ENCODE results near the gene ODAD3.
"Not testable (repeated sequence)": the region's sequence is repeated elsewhere in the genome, so short reads cannot be mapped to it uniquely, and the experiment has no call there.

The ODAD3 gene

GRCh38 chr19:11460207-11460606, 25.3 kb upstream of the ODAD3 start:
- no peaks in the 10 kb centered on the region for H3K36me3 ChIP-seq (ENCODE audit: control insufficient read depth in 5 of 5, insufficient read depth in 5 of 5, low read length in 5 of 5)
- H3K9ac ChIP-seq (ENCODE audit: low read length in 5 of 5) = no peak overlapping the region
- H3K27me3 ChIP-seq (ENCODE audit: control insufficient read depth in 5 of 5, insufficient read depth in 4 of 5, low read length in 5 of 5) = peaks cover 7 to 15% (median 9%) of the 10 kb centered on the region in 5 donors
- H3K4me3 ChIP-seq (ENCODE audit: low read depth in 1 of 5, low read length in 5 of 5) = no peak overlapping the region
- H3K4me1 ChIP-seq (ENCODE audit: control insufficient read depth in 5 of 5, insufficient read depth in 5 of 5, low read length in 5 of 5) = no peaks in the 10 kb centered on the region
- no peaks in the 10 kb centered on the region for H3K9me3 ChIP-seq (ENCODE audit: control insufficient read depth in 5 of 5, low read length in 5 of 5)
- no peak overlapping the region for H3K27ac ChIP-seq (ENCODE audit: low read depth, low read length)

DNA sequence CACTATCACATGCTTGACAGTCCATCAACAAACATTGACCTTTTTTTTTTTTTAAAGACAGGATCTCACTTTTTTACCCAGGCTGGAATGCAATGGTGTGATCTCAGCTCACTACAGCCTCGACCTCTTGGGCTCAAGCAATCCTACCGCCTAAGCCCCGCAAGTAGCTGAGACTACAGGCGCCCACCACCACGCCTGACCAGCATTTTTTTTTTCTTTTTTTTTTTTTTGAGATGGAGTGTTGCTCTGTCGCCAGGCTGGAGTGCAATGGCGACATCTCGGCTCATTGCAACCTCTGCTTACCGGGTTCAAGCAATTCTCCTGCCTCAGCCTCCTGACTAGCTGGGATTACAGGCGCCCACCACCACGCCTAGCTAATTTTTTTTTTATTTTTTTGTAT, 24.0 kb upstream of the ODAD3 start:
- H3K27ac ChIP-seq (ENCODE audit: low read depth, low read length); H3K9ac ChIP-seq (ENCODE audit: low read length in 5 of 5); H3K4me3 ChIP-seq (ENCODE audit: low read depth in 1 of 5, low read length in 5 of 5); H3K36me3 ChIP-seq (ENCODE audit: control insufficient read depth in 5 of 5, insufficient read depth in 5 of 5, low read length in 5 of 5); H3K4me1 ChIP-seq (ENCODE audit: control insufficient read depth in 5 of 5, insufficient read depth in 5 of 5, low read length in 5 of 5); H3K9me3 ChIP-seq (ENCODE audit: control insufficient read depth in 5 of 5, low read length in 5 of 5): not testable (repeated sequence)
- peaks cover 7 to 15% (median 9%) of the 10 kb centered on the region in 5 donors for H3K27me3 ChIP-seq (ENCODE audit: control insufficient read depth in 5 of 5, insufficient read depth in 4 of 5, low read length in 5 of 5)

- Histone ChIP-seq H3K9me3 (ENCODE audit: control insufficient read depth in 5 of 5, low read length in 5 of 5) (no peaks in the 10 kb centered on the region), H3K36me3 (ENCODE audit: control insufficient read depth in 5 of 5, insufficient read depth in 5 of 5, low read length in 5 of 5) (no peaks in the 10 kb centered on the region), H3K27me3 (ENCODE audit: control insufficient read depth in 5 of 5, insufficient read depth in 4 of 5, low read length in 5 of 5) (peaks cover 7 to 17% (median 9%) of the 10 kb centered on the region in 5 donors), H3K9ac (ENCODE audit: low read length in 5 of 5) (no peak overlapping the region), H3K27ac (ENCODE audit: low read depth, low read length) (no peak overlapping the region), H3K4me1 (ENCODE audit: control insufficient read depth in 5 of 5, insufficient read depth in 5 of 5, low read length in 5 of 5) (no peaks in the 10 kb centered on the region), H3K4me3 (ENCODE audit: low read depth in 1 of 5, low read length in 5 of 5) (no peak overlapping the region)
These were observed 23.4 kb upstream of the ODAD3 start for GRCh38 chr19:11458236-11458900.

DNA sequence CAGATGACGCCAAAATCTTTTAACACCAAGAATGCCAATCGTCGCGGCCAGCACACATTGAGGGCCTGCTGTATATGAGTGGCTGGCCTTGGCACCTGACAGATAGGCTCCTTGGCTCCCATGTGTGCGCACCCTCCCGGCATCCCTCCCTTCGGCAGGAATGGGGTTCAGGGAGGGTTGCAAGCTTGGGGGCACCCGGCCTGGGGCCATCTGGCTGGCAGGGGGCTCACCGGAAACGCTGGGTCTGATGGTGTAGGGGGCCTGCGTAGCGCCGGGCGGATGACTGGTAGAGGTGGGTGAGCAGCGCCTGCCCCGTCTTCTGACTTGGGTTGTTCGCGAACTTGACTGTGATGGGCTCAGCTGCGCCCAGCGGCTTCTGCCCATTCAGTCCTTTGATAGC, 22.9 kb upstream of the ODAD3 start:
- Histone ChIP-seq H3K36me3 (ENCODE audit: control insufficient read depth in 5 of 5, insufficient read depth in 5 of 5, low read length in 5 of 5) (no peaks in the 10 kb centered on the region), H3K4me3 (ENCODE audit: low read depth in 1 of 5, low read length in 5 of 5) (no peak overlapping the region), H3K9me3 (ENCODE audit: control insufficient read depth in 5 of 5, low read length in 5 of 5) (no peaks in the 10 kb centered on the region), H3K9ac (ENCODE audit: low read length in 5 of 5) (no peak overlapping the region), H3K27ac (ENCODE audit: low read depth, low read length) (no peak overlapping the region), H3K4me1 (ENCODE audit: control insufficient read depth in 5 of 5, insufficient read depth in 5 of 5, low read length in 5 of 5) (no peaks in the 10 kb centered on the region), H3K27me3 (ENCODE audit: control insufficient read depth in 5 of 5, insufficient read depth in 4 of 5, low read length in 5 of 5) (peaks cover 7 to 17% (median 12%) of the 10 kb centered on the region in 5 donors)

DNA sequence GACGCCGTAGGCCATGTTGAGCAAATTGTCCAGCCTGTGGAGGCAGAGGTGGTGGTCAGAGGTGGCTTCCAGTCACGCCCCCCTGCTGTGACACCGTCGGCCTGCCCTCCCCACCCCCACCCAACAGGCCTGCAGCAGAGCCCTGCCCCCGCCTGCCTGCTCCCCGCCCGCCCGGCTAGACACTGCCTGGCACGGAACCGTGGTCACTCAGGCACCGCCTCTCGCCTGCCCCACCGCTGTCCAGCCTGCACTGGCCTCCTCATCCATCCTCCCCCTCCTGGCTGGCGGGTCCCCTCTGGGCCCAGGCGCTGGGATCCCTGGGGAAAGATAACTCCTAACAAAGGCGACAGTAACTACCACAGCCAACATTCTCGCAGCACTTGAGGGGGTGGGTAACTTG, 22.2 kb upstream of the ODAD3 start:
- Histone ChIP-seq H3K27ac (ENCODE audit: low read depth, low read length) (no peak overlapping the region), H3K4me1 (ENCODE audit: control insufficient read depth in 5 of 5, insufficient read depth in 5 of 5, low read length in 5 of 5) (no peaks in the 10 kb centered on the region), H3K4me3 (ENCODE audit: low read depth in 1 of 5, low read length in 5 of 5) (no peak overlapping the region), H3K9me3 (ENCODE audit: control insufficient read depth in 5 of 5, low read length in 5 of 5) (no peaks in the 10 kb centered on the region), H3K36me3 (ENCODE audit: control insufficient read depth in 5 of 5, insufficient read depth in 5 of 5, low read length in 5 of 5) (no peaks in the 10 kb centered on the region), H3K9ac (ENCODE audit: low read length in 5 of 5) (no peak overlapping the region), H3K27me3 (ENCODE audit: control insufficient read depth in 5 of 5, insufficient read depth in 4 of 5, low read length in 5 of 5) (peaks cover 7 to 17% (median 12%) of the 10 kb centered on the region in 5 donors)

DNA sequence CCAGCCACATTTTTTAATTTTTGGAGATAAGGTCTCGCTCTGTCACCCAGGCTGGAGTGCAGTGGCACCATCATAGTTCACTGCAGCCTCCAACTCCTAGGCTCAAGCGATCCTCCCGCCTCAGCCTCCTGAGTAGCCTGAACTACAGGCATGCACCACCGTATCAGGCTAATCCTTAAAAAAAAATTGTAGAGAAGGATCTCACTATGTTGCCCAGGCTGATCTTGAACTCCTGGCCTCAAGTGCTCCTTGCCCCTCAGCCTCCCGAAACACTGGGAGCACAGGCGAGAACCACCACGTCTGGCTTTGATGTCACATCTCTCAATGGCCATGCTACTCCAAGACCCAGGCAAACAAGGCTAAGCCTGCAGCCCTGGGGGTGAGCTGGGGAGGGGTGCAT, 21.7 kb upstream of the ODAD3 start:
- no peak overlapping the region for H3K4me3 ChIP-seq (ENCODE audit: low read depth in 1 of 5, low read length in 5 of 5)
- no peaks in the 10 kb centered on the region for H3K36me3 ChIP-seq (ENCODE audit: control insufficient read depth in 5 of 5, insufficient read depth in 5 of 5, low read length in 5 of 5)
- H3K27me3 ChIP-seq (ENCODE audit: control insufficient read depth in 5 of 5, insufficient read depth in 4 of 5, low read length in 5 of 5) = peaks cover 7 to 17% (median 12%) of the 10 kb centered on the region in 5 donors
- H3K9me3 ChIP-seq (ENCODE audit: control insufficient read depth in 5 of 5, low read length in 5 of 5) = no peaks in the 10 kb centered on the region
- no peak overlapping the region for H3K27ac ChIP-seq (ENCODE audit: low read depth, low read length)
- no peaks in the 10 kb centered on the region for H3K4me1 ChIP-seq (ENCODE audit: control insufficient read depth in 5 of 5, insufficient read depth in 5 of 5, low read length in 5 of 5)
- H3K9ac ChIP-seq (ENCODE audit: low read length in 5 of 5) = no peak overlapping the region

GRCh38 chr19:11455233-11455554, 20.3 kb upstream of the ODAD3 start:
- H3K27ac ChIP-seq (ENCODE audit: low read depth, low read length); H3K4me3 ChIP-seq (ENCODE audit: low read depth in 1 of 5, low read length in 5 of 5); H3K36me3 ChIP-seq (ENCODE audit: control insufficient read depth in 5 of 5, insufficient read depth in 5 of 5, low read length in 5 of 5); H3K4me1 ChIP-seq (ENCODE audit: control insufficient read depth in 5 of 5, insufficient read depth in 5 of 5, low read length in 5 of 5); H3K9me3 ChIP-seq (ENCODE audit: control insufficient read depth in 5 of 5, low read length in 5 of 5); H3K9ac ChIP-seq (ENCODE audit: low read length in 5 of 5): not testable (repeated sequence)
- peaks cover 7 to 15% (median 12%) of the 10 kb centered on the region in 5 donors for H3K27me3 ChIP-seq (ENCODE audit: control insufficient read depth in 5 of 5, insufficient read depth in 4 of 5, low read length in 5 of 5)

- Histone ChIP-seq H3K4me3 (ENCODE audit: low read depth in 1 of 5, low read length in 5 of 5) (no peak overlapping the region), H3K9me3 (ENCODE audit: control insufficient read depth in 5 of 5, low read length in 5 of 5) (no peaks in the 10 kb centered on the region), H3K27ac (ENCODE audit: low read depth, low read length) (no peak overlapping the region), H3K9ac (ENCODE audit: low read length in 5 of 5) (no peak overlapping the region), H3K27me3 (ENCODE audit: control insufficient read depth in 5 of 5, insufficient read depth in 4 of 5, low read length in 5 of 5) (peaks cover 7 to 13% (median 9%) of the 10 kb centered on the region in 5 donors), H3K36me3 (ENCODE audit: control insufficient read depth in 5 of 5, insufficient read depth in 5 of 5, low read length in 5 of 5) (peaks cover 0 to 18% (median 16%) of the 10 kb centered on the region in 5 donors), H3K4me1 (ENCODE audit: control insufficient read depth in 5 of 5, insufficient read depth in 5 of 5, low read length in 5 of 5) (no peaks in the 10 kb centered on the region)
These were observed 18.8 kb upstream of the ODAD3 start for GRCh38 chr19:11453468-11454341.

DNA sequence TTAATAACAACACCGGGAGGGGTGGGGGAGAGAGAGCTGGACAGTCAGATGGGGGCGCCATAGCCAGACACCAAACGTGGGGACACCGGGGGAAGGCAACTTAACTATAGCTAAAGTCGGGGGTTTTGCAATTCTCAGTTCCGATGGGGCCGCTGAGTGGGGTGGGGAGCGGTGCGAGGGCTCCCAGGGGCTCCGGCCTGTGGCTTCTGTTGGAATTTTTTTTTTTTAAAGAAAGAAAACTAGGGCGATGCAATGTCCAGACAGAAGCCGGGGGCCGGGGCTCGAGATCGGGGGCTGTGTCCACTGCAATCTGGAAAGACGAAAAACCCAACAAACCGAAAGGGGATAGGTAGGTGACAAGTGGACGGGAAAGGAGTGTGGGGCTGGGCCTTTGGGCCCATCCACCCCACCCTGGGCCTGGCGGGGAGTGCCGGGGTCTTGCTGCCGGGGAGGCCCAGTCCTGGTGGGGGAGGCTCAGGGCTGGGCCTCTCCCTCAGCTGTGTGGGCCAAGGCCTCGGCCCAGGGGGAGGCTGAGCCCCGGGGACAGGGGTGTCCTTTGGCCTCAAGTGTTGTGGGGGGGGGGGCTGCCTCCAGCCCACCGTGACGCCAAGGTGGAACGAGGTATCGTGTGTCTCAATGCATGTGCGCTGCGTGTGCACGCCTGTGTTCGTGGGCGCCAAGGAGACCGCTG, 17.8 kb upstream of the ODAD3 start:
- no peak overlapping the region for H3K27ac ChIP-seq (ENCODE audit: low read depth, low read length)
- peaks cover 2 to 8% (median 3%) of the 10 kb centered on the region in 5 donors for H3K27me3 ChIP-seq (ENCODE audit: control insufficient read depth in 5 of 5, insufficient read depth in 4 of 5, low read length in 5 of 5)
- no peaks in the 10 kb centered on the region for H3K9me3 ChIP-seq (ENCODE audit: control insufficient read depth in 5 of 5, low read length in 5 of 5)
- no peak overlapping the region for H3K9ac ChIP-seq (ENCODE audit: low read length in 5 of 5)
- H3K4me3 ChIP-seq (ENCODE audit: low read depth in 1 of 5, low read length in 5 of 5) = no peak overlapping the region
- no peaks in the 10 kb centered on the region for H3K4me1 ChIP-seq (ENCODE audit: control insufficient read depth in 5 of 5, insufficient read depth in 5 of 5, low read length in 5 of 5)
- peaks cover 0 to 28% (median 25%) of the 10 kb centered on the region in 5 donors for H3K36me3 ChIP-seq (ENCODE audit: control insufficient read depth in 5 of 5, insufficient read depth in 5 of 5, low read length in 5 of 5)
